Stimulated activated CD8-positive, alpha-beta memory T cell treated with anti-CD3 and anti-CD28 coated beads, Interleukin-12 subunit alpha, Interleukin-12 subunit beta, amount 100 ng/mL, for 1 hour (primary cell): ENCODE data around the gene LDLRAD4.

Experiments
- DNase-seq: peaks from one replicate; pipeline ENCODE4 v3.0.0-alpha.2; 2020; ENCODE audit warnings: low read depth

Gene LDLRAD4

GRCh38 chr18:13618760-13619438 lies 400.3 kb downstream of the LDLRAD4 start:
- no peak for DNase-seq

DNA sequence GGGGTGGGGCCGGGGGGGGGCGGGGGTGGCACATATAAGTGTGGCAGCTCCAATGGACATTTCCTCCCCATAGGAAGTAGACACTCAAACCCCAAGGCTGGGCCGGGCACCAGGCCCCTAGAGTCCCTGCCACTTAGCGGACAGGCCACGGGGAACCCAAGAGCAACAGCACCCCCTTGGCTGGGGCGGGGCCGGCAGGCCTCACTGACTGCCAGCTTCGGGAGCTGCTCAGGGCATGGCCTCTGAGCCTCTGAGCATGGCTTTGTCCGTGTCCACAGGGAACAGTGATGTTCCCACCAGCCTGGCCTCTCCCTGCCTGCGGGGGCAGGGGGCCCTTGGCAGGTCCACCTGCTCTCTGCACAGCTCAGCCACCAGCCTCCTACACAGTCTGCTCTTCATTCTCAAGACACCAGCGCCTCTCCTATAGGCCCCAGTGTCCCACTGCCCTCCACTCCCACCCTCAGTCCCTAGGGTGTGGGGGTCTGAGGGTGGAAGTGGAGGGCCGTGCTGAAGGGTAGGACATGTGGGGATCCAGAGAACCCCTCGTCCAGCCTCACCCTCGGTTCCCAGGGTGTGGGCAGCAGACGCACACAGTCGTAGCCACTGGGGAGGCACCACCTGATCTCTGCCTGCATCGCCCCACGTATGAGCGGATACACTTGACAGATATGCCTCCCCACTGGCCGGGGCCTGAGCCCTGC lies 401.1 kb downstream of the LDLRAD4 start:
- DNase-seq = no peak

GRCh38 chr18:13620206-13620672 lies 401.7 kb downstream of the LDLRAD4 start:
- DNase-seq = no peak

GRCh38 chr18:13620818-13621445 lies 402.4 kb downstream of the LDLRAD4 start:
- DNase-seq = no peak

DNA sequence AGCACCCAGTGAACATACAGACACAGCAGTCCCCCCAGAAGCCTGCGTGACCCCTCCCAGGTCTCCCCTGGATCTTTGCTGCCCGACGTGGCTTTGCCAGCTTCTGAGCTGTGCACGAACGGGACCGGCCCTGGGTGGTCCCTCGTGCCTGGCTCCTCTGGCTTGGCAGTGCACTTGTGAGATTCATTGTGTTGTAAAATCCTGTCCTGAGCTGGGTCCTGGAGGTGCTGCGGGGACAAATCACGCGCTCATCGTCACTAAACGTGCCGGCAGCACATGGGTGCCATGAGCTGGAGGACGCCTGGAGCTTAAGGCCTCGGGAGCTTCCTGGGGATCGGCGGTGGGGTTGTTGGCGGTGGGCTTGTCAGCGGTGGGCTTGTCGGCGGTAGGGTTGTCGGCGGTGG lies 402.9 kb downstream of the LDLRAD4 start:
- DNase-seq = no peak

DNA sequence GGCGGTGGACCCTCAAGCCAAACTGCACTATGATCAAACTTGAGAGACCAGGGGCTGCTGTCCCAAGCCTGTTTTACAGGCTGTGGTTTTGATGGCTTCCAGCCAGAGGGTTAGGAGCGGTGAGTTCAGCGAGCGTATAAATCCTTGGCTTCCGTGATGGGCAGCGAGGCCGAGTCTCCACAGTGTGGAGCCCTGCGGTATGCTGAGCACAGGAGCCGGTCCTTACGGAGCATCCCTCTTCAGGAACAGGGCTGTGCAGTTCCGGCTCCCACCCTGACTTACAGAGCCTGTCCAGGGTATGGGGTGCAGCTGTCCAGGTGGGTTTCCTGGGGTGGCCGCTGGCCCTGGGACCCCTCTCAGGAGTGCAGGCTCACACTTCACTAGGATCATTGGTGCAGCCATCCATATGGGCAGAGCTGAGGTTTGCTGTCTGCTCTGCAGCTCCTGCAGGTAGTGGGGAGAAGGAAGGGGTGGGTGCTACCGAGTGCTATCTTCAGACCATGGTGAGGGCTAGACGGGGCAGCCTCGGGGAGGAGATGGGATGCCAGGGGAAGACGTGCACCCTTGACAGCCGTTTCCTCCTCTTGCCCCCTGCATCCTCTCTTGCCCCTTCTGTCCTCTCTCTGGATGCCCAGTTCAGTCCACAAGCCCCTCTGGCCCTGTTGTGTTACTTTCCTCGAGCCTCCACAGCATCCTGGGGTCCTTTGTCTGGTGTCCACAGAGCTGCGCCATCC lies 403.5 kb downstream of the LDLRAD4 start:
- no peak for DNase-seq

DNA sequence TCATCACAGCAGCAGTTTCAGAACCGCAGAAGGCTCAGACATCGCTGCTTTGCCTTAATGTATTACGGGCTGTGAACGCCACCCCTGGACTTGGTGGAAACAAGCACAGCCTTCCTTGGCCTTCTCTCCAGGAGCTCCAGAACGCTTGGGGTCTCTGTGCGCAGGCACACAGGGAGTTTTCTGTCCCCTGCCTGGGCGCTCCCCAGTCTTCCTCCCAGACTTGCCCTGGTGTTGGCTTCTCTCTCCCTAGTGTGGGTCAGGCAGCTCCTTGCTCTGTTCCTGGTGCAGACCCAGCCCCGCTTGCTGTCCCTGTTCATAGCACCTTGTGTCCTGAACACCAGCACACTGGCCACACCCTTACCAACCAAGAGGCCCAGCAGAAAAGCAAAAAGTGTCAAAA lies 404.2 kb downstream of the LDLRAD4 start:
- DNase-seq = no peak

DNA sequence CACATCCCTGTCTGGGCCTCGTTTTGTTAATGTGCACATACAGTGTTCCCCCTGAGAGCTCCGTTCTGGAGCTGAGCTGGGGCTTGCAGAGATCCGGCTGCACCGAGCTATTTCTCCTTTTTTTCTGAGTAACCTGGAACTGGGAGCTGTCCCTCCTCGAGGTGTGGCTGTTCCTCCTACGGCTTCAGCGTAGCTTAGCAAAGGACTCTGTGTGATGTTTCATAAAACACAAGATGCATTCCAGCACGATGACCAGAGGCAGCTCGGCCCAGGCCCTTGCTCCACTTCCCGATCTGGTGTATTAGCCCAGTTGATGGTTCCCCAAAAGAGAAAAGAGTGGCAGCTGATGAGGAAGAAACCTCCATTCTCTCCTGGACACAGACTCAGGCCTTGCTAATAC lies 404.8 kb downstream of the LDLRAD4 start:
- DNase-seq = no peak

GRCh38 chr18:13623871-13624270 lies 405.3 kb downstream of the LDLRAD4 start:
- DNase-seq = no peak

- no peak for DNase-seq
Observed at GRCh38 chr18:13624563-13625237, 406.1 kb downstream of the LDLRAD4 start.

DNA sequence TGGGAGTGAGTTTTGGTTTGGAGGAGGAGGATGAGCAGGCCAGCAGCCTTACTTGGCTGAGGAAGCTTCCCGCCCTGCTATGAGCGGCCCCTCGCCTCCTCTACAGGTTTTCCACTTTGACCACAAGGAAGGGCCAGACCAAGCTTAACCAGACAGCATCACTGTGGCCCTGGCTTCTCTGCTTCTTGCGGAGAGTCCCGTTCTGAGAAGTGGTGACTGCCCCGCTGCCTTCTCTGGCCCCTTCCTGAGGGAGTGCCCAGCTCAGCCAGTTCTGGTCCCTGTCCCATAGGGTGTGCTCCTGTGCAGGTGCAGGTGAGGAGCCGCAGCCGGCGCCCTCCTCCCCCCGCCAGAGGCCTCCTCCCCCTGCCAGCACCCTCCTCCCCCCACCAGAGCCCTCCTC lies 406.8 kb downstream of the LDLRAD4 start:
- DNase-seq = no peak

- no peak for DNase-seq
Observed at GRCh38 chr18:13625843-13626543, 407.4 kb downstream of the LDLRAD4 start.

- no peak for DNase-seq
Observed at GRCh38 chr18:13626544-13626908, 408.0 kb downstream of the LDLRAD4 start.

DNA sequence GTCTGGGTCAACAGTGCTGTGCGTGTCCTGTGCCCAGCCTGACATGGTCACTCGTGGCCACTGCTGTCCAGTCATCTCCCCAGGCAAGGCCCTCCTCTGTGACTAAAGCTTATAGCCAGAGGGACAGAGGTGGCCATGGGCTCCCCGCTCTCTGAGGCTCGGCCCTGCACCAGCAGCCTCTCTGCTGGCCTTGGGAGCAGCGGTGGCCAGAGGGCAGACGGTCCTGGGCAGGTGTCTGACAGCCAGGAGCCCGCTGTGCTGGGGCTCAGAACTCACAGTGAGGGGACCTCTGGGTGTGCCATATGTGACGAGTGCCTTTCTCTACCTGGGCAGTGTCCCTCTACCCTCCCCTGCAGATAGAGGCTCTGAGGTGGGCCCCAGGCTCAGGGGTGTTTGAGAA lies 409.1 kb downstream of the LDLRAD4 start:
- no peak for DNase-seq

DNA sequence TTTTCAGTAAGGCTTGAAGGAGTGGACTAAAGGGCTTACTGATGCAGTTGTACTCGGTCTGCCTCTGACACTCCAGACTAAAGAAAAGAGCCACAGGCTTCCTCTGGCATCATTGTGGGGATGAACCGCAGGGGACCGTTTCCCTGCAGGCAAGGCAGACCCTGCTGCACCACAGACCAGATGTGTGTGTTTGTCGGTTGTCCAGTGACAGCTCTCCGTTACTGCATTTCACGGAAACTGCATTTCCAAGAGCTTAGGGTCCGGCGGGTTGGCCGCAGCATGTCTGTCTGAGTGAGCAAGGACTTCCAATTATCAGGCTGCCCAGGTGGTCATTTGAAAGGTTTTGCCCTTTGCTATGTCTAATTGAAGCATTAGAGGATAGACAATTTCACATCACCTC lies 409.7 kb downstream of the LDLRAD4 start:
- no peak for DNase-seq

DNA sequence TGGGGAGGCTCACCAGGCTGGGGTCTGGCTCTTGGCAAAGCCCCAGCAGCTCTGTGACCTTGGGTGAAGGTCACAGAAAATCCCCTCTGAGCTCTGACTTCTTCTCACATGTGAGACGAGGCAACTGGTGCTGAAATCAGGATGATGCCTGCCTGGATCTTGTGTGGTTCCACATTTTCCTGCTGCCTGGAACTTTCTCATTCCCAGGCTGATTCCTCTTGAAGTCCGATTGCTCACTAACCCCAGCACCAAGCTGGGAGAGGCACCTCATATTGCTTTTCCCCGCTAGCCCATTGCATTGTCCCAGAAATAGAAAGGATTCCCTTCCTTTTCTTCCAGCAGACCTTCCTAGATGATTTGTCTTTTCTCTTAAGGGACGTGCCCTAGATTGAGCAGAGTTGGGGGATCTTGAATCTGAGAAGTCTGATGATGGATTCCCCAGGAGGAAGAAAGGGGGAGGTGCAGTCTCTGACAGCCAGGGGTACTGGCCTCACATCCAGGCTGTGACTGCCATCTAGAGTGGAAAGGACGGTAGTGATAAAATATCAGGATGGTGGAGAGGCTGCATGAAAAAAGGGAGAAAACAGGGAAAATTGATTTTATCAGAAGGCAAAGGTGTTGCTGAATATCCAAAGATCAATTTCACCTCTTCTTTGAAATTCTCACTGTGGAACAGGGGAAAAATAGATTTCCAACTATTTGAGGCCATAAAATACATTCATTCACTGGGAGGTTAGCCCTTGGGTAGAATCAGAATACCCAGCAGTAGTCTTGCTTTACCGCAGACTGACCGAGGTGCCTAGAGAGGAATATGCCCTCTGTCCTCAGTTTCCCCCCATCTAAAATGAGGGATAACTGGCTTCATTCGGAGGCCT lies 411.5 kb downstream of the LDLRAD4 start:
- DNase-seq = no peak

GRCh38 chr18:13630716-13631268 lies 412.2 kb downstream of the LDLRAD4 start:
- DNase-seq = no peak

- DNase-seq = no peak
Observed at GRCh38 chr18:13633700-13634099, 415.1 kb downstream of the LDLRAD4 start.

- DNase-seq = no peak
Observed at GRCh38 chr18:13635046-13635445, 416.5 kb downstream of the LDLRAD4 start.
